GM12892 (cell line): ENCODE data around the gene HOXD8.

Experiments used
- DNase-seq: peaks from one replicate; pipeline ENCODE4 v3.0.0; 2011; ENCODE audit not compliant: insufficient read length
- FAIRE-seq: peaks from 2 replicates; lab custom pipeline; 2011; peaks lifted over from hg19 to GRCh38; lab: Jason Lieb, UNC
- POLR2A ChIP-seq: IDR thresholded peaks from 2 replicates; pipeline ENCODE4 v1.6.1; 2011; ENCODE audit warnings: low read depth, low read length, control low read depth
- POLR2AphosphoS5 ChIP-seq: IDR thresholded peaks from 2 replicates; pipeline ENCODE4 v1.6.1; 2011; ENCODE audit warnings: low read depth, low read length, control low read depth
- TAF1 ChIP-seq: IDR thresholded peaks from 2 replicates; pipeline ENCODE4 v1.6.1; 2011; ENCODE audit warnings: low read depth, mild to moderate bottlenecking, control low read depth, low read length, borderline replicate concordance

HOXD8 gene

GRCh38 chr2:176122052-176122682 lies 7.3 kb upstream of the HOXD8 start:
- DNase-seq = no peak
- TF ChIP-seq TAF1 (no peak), POLR2A (no peak)
- no peak for FAIRE-seq

- TF ChIP-seq TAF1 = no peak
- no peak for TF ChIP-seq POLR2A
- TF ChIP-seq POLR2AphosphoS5 = no peak
- FAIRE-seq = no peak
- DNase-seq = no peak
Observed at GRCh38 chr2:176122683-176123410, 6.7 kb upstream of the HOXD8 start, which contains the start of gene HOXD9. HOXD9 (plus strand) TSS chr2:176122719; CDS start chr2:176122769, 50 bp downstream.

DNA sequence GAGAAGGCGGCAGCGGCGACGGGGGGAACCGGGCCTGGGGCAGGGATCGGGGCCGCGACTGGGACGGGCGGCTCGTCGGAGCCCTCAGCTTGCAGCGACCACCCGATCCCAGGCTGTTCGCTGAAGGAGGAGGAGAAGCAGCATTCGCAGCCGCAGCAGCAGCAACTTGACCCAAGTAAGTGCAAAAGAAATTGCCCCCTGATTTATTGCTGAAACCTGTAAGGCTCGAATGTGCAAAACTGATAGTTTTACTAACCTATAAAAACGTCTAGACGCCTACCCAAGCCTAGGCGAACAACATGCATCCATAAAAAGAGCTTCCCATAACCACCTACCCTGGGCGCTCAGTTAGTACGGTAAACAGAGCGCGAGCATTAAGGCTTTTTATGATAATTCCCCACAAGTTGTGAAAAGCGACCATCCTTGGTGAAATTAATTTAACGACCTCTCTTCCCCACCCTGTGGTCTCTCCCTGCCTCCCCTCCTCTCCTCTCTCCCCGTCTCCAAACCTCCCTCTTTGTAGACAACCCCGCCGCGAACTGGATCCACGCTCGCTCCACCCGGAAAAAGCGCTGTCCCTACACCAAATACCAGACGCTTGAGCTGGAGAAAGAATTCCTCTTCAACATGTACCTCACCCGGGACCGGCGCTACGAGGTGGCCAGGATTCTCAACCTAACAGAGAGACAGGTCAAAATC lies 5.9 kb upstream of the HOXD8 start:
- no peak for TF ChIP-seq TAF1
- no peak for TF ChIP-seq POLR2AphosphoS5
- no peak for TF ChIP-seq POLR2A
- FAIRE-seq (no peak), DNase-seq (no peak)

DNA sequence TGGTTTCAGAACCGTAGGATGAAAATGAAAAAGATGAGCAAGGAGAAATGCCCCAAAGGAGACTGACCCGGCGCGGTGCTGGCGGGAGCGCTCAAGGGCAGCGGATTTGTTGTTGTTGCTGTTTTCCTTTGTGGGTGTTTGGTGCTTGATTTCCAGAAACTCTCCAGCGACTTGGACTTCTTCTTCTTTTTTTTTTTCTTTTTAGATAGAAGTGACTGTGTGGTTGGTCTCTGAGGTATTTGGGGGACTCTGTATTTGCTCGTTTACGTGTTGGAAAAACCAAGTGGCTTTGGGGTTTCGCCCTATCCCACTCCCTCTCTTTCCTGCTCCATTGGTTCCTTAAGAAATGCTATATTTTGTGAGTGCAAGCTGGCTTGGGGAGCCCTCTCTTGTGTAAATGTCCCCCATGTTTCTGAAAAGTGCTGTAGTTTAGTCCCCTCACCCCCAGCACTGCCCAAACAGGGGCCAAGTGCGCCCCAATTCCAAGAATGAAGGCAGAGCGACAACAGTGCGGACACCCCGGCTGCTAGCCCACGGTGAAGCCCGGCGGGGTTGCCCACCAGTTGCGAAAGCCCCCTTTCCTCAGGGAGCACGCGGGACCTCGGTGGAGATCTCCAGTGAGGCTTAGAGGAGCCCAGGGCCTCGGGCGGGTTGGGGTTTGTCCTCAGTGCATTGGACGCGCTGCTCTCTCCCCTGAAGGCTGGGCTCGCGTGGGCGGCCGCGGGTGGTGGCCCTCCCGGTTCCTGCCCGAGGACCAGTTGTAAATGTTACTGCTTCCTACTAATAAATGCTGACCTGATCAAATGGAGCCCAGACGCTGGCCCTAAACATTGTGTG lies 5.2 kb upstream of the HOXD8 start:
- no peak for FAIRE-seq
- TF ChIP-seq TAF1 = no peak
- TF ChIP-seq POLR2AphosphoS5 = no peak
- no peak for TF ChIP-seq POLR2A
- no peak for DNase-seq

GRCh38 chr2:176124947-176125771 lies 4.3 kb upstream of the HOXD8 start:
- TF ChIP-seq POLR2A = no peak
- no peak for TF ChIP-seq POLR2AphosphoS5
- no peak for TF ChIP-seq TAF1
- no peak for DNase-seq
- FAIRE-seq = no peak

- no peak for FAIRE-seq
- TF ChIP-seq TAF1 (no peak), POLR2AphosphoS5 (no peak), POLR2A (no peak)
- DNase-seq = no peak
Observed at GRCh38 chr2:176125772-176126054, 3.8 kb upstream of the HOXD8 start.

GRCh38 chr2:176126929-176127773 lies 2.4 kb upstream of the HOXD8 start:
- TF ChIP-seq POLR2AphosphoS5 = no peak
- TF ChIP-seq TAF1 = no peak
- no peak for TF ChIP-seq POLR2A
- DNase-seq (no peak), FAIRE-seq (peak; percentile 64)

DNA sequence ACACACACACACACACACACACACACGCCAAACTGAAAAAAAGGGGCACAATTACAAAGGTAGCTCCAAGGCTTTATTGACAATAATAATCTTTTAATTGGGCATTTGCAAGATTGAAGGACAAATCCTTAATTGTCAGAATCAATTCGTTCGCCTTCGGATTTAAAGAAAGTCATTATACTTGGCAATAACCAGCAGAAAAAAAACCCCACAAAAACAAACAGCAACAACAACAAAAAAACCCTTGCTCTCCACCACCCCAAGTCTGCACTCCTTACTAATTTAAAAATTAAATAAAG lies 1.8 kb upstream of the HOXD8 start:
- no peak for TF ChIP-seq TAF1
- no peak for TF ChIP-seq POLR2AphosphoS5
- TF ChIP-seq POLR2A = no peak
- FAIRE-seq = no peak
- DNase-seq = no peak

- no peak for FAIRE-seq
- DNase-seq = no peak
- no peak for TF ChIP-seq POLR2A
- no peak for TF ChIP-seq POLR2AphosphoS5
- no peak for TF ChIP-seq TAF1
Observed at GRCh38 chr2:176128172-176128981, 1.1 kb upstream of the HOXD8 start.

GRCh38 chr2:176129813-176130146 lies 275 bp downstream of the HOXD8 start:
- DNase-seq (no peak), FAIRE-seq (no peak)
- TF ChIP-seq POLR2AphosphoS5 (no peak), POLR2A (no peak), TAF1 (no peak)
